HEK293 (cell line): ENCODE data around the gene CAMK1.
"Not testable (repeated sequence)": the region's sequence is repeated elsewhere in the genome, so short reads cannot be mapped to it uniquely, and the experiment has no call there.

Experiments used
- CTCF ChIA-PET: fragments of 350-600 bp; formaldehyde crosslinking; extraction: SDS; loops from one replicate; lab custom pipeline; 2021; ENCODE audit warnings: antibody characterized with exemption; lab: Yijun Ruan, JAX
- POLR2A ChIA-PET: fragments of 300-600 bp; formaldehyde crosslinking; extraction: SDS; loops from one replicate; lab custom pipeline; 2020; ENCODE audit warnings: antibody characterized with exemption, inconsistent platforms; lab: Yijun Ruan, JAX
- H3K27ac ChIP-seq: fragments of 200-500 bp; sonication (Bioruptor generic); 2 replicates; pipeline ENCODE4 v1.5.1; 2014; ENCODE audit warnings: low read depth, low read length, control low read depth, inconsistent platforms; ENCODE audit errors: extremely low read depth
- H3K36me3 ChIP-seq, 2 experiments: fragments of 200-500 bp in 1 of 2; sonication (Bioruptor generic) in 1 of 2; 1 replicate in 1 of 2; 2 replicates in 1 of 2; pipeline ENCODE4 v1.5.1; 2014 to 2017; ENCODE audit warnings: inconsistent platforms in 2 of 2, low read length in 2 of 2; ENCODE audit not compliant: control insufficient read depth in 2 of 2, insufficient read depth in 1 of 2
- H3K4me1 ChIP-seq: fragments of 200-500 bp; sonication (Bioruptor generic); 2 replicates; pipeline ENCODE4 v1.5.1; 2014; ENCODE audit warnings: mild to moderate bottlenecking, low read length, inconsistent platforms; ENCODE audit not compliant: control insufficient read depth, insufficient read depth
- H3K4me3 ChIP-seq: 2 replicates; pipeline ENCODE4 v1.5.1; 2011; ENCODE audit warnings: low read depth, mild to moderate bottlenecking, control low read depth, low read length, moderate library complexity
- H3K9me3 ChIP-seq: fragments of 200-500 bp; sonication (Bioruptor generic); 2 replicates; pipeline ENCODE4 v1.5.1; 2014; ENCODE audit warnings: low read depth, low read length, inconsistent platforms; ENCODE audit not compliant: control insufficient read depth, insufficient read depth
- SCRT1 ChIP-seq: fragments of 450-650 bp; formaldehyde crosslinking; IDR thresholded peaks from 2 replicates; pipeline ENCODE4 v1.5.1; 2016; ENCODE audit warnings: missing biosample characterization, missing genetic modification characterization, borderline replicate concordance
- SP7 ChIP-seq: fragments of 450-650 bp; formaldehyde crosslinking; IDR thresholded peaks from 2 replicates; pipeline ENCODE4 v1.5.1; 2016; ENCODE audit warnings: missing biosample characterization, missing genetic modification characterization
- YY2 ChIP-seq: fragments of 450-650 bp; formaldehyde crosslinking; IDR thresholded peaks from 2 replicates; pipeline ENCODE4 v1.5.1; 2016; ENCODE audit warnings: missing biosample characterization, missing genetic modification characterization
- ZFP69B ChIP-seq: fragments of 450-650 bp; formaldehyde crosslinking; IDR thresholded peaks from 2 replicates; pipeline ENCODE4 v1.5.1; 2016; ENCODE audit warnings: missing biosample characterization, missing genetic modification characterization
- ZNF121 ChIP-seq: fragments of 450-650 bp; formaldehyde crosslinking; IDR thresholded peaks from 2 replicates; pipeline ENCODE4 v1.5.1; 2016; ENCODE audit warnings: missing biosample characterization, missing genetic modification characterization
- ZNF362 ChIP-seq: fragments of 450-650 bp; formaldehyde crosslinking; IDR thresholded peaks from 2 replicates; pipeline ENCODE4 v1.5.1; 2016; ENCODE audit warnings: missing biosample characterization, missing genetic modification characterization
- ZNF555 ChIP-seq: fragments of 450-650 bp; formaldehyde crosslinking; conservative IDR thresholded peaks from 2 replicates; pipeline ENCODE4 v1.5.1; 2017; ENCODE audit warnings: missing biosample characterization, mild to moderate bottlenecking, missing genetic modification characterization, inconsistent platforms
- ZNF645 ChIP-seq: fragments of 450-650 bp; formaldehyde crosslinking; IDR thresholded peaks from 2 replicates; pipeline ENCODE4; 2016; ENCODE audit warnings: missing biosample characterization, missing genetic modification characterization
- TF ChIP-seq, protein P1 (sequence below): fragments of 450-650 bp; formaldehyde crosslinking; IDR thresholded peaks from 2 replicates; pipeline ENCODE4 v1.5.1; 2016; ENCODE audit warnings: missing biosample characterization, missing genetic modification characterization

The CAMK1 gene

DNA sequence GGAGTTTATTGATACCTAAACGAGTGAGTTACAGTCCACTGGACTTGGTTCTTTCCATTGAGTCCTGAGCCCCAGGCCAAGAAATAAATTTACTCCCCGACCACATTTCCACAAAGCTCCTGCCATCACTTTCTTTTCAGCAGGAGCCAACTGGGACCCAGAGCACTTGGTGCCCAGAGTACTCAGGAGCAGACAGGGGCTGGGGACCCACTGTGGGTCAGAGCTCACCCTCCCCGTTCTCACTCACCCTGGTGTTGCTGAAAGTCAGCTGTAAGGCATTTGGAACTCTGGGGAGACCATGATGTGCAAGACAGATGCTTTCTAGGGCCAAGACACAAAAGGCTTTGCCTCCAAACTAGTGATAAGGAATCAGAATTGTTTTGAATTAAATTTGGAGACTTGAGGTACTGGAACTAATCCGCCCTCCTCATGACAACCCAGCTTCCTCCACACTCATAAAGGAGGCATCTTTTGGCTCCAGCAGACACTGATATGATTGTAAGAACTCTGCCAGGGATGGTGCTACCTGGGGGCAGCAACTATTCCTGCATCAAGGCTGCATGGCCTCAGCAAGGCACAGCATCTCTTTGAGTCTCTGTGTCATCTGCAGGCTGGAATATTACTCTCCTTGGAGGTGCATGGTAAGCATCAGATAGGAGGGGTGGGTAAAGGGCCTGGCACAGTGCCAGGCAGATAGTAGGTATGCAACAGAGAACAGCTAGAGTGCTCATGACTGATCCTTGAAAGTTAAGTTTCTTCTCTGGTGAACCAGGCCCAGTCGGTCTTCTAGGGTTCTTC is 7.3 kb upstream of the CAMK1 start:
- no peak overlapping the region for H3K27ac ChIP-seq
- no peaks in the 10 kb centered on the region for H3K4me1 ChIP-seq
- ChIA-PET POLR2A (no interaction called here), CTCF (interaction anchor here (0.7 to 0.9 kb wide), 2 partner anchors 9 to 46 kb away, joined by 3 read pairs; partner anchors contain the start of gene BRPF1)
- H3K9me3 ChIP-seq, result no peaks in the 10 kb centered on the region
- peaks cover 10 to 29% of the 10 kb centered on the region in 2 experiments; a peak in 2 of 3 replicates for H3K36me3 ChIP-seq
- no peak overlapping the region for H3K4me3 ChIP-seq
- TF ChIP-seq SCRT1 (tag by site-specific recombination), result no peak

DNA sequence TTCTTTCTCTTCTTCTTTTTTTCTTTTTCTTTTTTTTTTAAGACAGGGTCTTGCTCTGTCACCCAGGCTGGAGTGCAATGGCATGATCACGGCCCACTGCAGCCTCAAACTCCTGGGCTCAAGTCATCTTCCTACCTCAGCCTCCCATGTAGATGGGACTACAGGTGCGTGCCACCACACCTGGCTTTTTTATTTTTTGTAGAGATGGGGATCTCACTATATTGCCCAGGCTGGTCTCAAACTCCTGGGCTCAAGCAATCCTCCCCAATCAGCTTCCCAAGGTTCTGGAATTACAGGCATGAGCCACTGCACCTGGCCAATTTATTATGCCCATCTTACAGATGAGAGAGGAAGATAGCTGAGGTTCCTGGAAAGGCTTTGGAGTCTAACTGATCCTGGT is 1.3 kb upstream of the CAMK1 start:
- CTCF ChIA-PET, result interaction anchor here (1.2 to 1.3 kb wide), 2 partner anchors 11 to 56 kb away, joined by 5 to 7 read pairs; no protein-coding TSS in a partner anchor

GRCh38 chr3:9770276-9770812 is 597 bp upstream of the CAMK1 start:
- Histone ChIP-seq H3K9me3 (no peaks in the 10 kb centered on the region), H3K4me3 (peak overlapping the region; percentile 67), H3K27ac (peak overlapping the region; percentile 76; the same call in 1 of the 2 replicates), H3K4me1 (peaks cover 9% of the 10 kb centered on the region), H3K36me3 (peaks cover 0 to 21% of the 10 kb centered on the region in 2 experiments; a peak in 1 of 3 replicates)
- POLR2A ChIA-PET, result interaction anchor here (0.5 to 2.6 kb wide), 11 partner anchors 8 to 382 kb away, joined by 3 to 18 read pairs (median 4); partner anchors contain the start of genes ARPC4, BRPF1, CRELD1 and OGG1
- CTCF ChIA-PET, result interaction anchor here (0.6 kb wide), 1 partner anchor 9 kb away, joined by 3 read pairs; no protein-coding TSS in a partner anchor
- TF ChIP-seq ZNF645 (tag by site-specific recombination) (0 out of 2 replicates have a peak, but pooled peaks have one; percentile 28), ZFP69B (tag by site-specific recombination) (peak; percentile 49), YY2 (tag by site-specific recombination) (no peak), ZNF555 (tag by site-specific recombination) (no peak), SP7 (0 out of 2 replicates have a peak, but pooled peaks have one; percentile 9)
- TF ChIP-seq, protein P1, sequence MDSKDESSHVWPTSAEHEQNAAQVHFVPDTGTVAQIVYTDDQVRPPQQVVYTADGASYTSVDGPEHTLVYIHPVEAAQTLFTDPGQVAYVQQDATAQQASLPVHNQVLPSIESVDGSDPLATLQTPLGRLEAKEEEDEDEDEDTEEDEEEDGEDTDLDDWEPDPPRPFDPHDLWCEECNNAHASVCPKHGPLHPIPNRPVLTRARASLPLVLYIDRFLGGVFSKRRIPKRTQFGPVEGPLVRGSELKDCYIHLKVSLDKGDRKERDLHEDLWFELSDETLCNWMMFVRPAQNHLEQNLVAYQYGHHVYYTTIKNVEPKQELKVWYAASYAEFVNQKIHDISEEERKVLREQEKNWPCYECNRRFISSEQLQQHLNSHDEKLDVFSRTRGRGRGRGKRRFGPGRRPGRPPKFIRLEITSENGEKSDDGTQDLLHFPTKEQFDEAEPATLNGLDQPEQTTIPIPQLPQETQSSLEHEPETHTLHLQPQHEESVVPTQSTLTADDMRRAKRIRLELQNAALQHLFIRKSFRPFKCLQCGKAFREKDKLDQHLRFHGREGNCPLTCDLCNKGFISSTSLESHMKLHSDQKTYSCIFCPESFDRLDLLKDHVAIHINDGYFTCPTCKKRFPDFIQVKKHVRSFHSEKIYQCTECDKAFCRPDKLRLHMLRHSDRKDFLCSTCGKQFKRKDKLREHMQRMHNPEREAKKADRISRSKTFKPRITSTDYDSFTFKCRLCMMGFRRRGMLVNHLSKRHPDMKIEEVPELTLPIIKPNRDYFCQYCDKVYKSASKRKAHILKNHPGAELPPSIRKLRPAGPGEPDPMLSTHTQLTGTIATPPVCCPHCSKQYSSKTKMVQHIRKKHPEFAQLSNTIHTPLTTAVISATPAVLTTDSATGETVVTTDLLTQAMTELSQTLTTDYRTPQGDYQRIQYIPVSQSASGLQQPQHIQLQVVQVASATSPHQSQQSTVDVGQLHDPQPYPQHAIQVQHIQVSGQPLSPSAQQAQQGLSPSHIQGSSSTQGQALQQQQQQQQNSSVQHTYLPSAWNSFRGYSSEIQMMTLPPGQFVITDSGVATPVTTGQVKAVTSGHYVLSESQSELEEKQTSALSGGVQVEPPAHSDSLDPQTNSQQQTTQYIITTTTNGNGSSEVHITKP, result no peak

More for the DNA sequence above, 1.3 kb upstream of the CAMK1 start:
- H3K36me3 ChIP-seq, result peaks cover 0 to 14% of the 10 kb centered on the region in 2 experiments; a peak in 1 of 3 replicates
- H3K4me1 ChIP-seq, H3K9me3 ChIP-seq, H3K4me3 ChIP-seq, H3K27ac ChIP-seq: not testable (repeated sequence)
- POLR2A ChIA-PET, result interaction anchor here (1.5 kb wide), 1 partner anchor 25 kb away, joined by 4 read pairs; no protein-coding TSS in a partner anchor
- TF ChIP-seq ZNF121 (tag by site-specific recombination) (peak; percentile 73; the same call in 1 of the 2 replicates), ZNF362 (tag by site-specific recombination) (0 out of 2 replicates have a peak, but pooled peaks have one; percentile 13)
- TF ChIP-seq, all 188 proteins: peak for 2; not testable (repeated sequence) for 186
